ENCODE data around the gene SERTAD2. TPM values are rescaled to one million over a fixed set of nuclear protein-coding genes. Genes with fewer than 3 reads are reported as not detected.

Gene SERTAD2, protein sequence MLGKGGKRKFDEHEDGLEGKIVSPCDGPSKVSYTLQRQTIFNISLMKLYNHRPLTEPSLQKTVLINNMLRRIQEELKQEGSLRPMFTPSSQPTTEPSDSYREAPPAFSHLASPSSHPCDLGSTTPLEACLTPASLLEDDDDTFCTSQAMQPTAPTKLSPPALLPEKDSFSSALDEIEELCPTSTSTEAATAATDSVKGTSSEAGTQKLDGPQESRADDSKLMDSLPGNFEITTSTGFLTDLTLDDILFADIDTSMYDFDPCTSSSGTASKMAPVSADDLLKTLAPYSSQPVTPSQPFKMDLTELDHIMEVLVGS
- 10 to 100 TPM in 5 of 6 donors, 1 to 10 TPM in 1; 7.9 to 21.8 (median 13.2) TPM for polyA plus RNA-seq (ENCODE audit: low read depth in 6 of 6)

- Mint-ChIP-seq H3K27ac (peak within 1 kb of the TSS; percentile 97 to 99 (median 99)), H3K9me3 (no peaks in the 10 kb centered on the region), H3K36me3 (no peaks in the 10 kb centered on the region), H3K27me3 (no peaks in the 10 kb centered on the region), H3K4me3 (peak within 1 kb of the TSS; percentile 84 to 98 (median 94)), H3K4me1 (peaks cover 52 to 81% (median 71%) of the 10 kb centered on the region in 3 donors)
- DNase-seq (peak; percentile 89), ATAC-seq (ENCODE audit: low read depth in 2 of 2) (peak; percentile 76 to 77)
Observed at GRCh38 chr2:64653109-64654062, at the start of gene SERTAD2. SERTAD2 (minus strand) TSS chr2:64653913; CDS start chr2:64636871, 17,042 bp downstream.

- Mint-ChIP-seq H3K4me3 (peak overlapping the region in 3 of 8 donors; percentile 12 to 66 (median 25)), H3K27me3 (no peaks in the 10 kb centered on the region), H3K4me1 (peaks cover 25 to 36% (median 26%) of the 10 kb centered on the region in 3 donors), H3K9me3 (no peaks in the 10 kb centered on the region), H3K27ac (peak overlapping the region in 5 of 6 donors; percentile 40 to 91 (median 79)), H3K36me3 (no peaks in the 10 kb centered on the region)
- DNase-seq (no peak), ATAC-seq (ENCODE audit: low read depth in 2 of 2) (peak in 1 of 2 donors; percentile 20)
Observed at GRCh38 chr2:64700133-64700809, 46.6 kb upstream of the SERTAD2 start.

GRCh38 chr2:64699712-64700111, 46.0 kb upstream of the SERTAD2 start:
- Mint-ChIP-seq H3K4me1 (peaks cover 25 to 36% (median 26%) of the 10 kb centered on the region in 3 donors), H3K36me3 (no peaks in the 10 kb centered on the region), H3K9me3 (no peaks in the 10 kb centered on the region), H3K27ac (peak overlapping the region; percentile 40 to 91 (median 68)), H3K27me3 (no peaks in the 10 kb centered on the region), H3K4me3 (peak overlapping the region in 2 of 8 donors; percentile 12 to 25)
- DNase-seq (peak; percentile 55), ATAC-seq (ENCODE audit: low read depth in 2 of 2) (peak; percentile 92 to 93)

DNA sequence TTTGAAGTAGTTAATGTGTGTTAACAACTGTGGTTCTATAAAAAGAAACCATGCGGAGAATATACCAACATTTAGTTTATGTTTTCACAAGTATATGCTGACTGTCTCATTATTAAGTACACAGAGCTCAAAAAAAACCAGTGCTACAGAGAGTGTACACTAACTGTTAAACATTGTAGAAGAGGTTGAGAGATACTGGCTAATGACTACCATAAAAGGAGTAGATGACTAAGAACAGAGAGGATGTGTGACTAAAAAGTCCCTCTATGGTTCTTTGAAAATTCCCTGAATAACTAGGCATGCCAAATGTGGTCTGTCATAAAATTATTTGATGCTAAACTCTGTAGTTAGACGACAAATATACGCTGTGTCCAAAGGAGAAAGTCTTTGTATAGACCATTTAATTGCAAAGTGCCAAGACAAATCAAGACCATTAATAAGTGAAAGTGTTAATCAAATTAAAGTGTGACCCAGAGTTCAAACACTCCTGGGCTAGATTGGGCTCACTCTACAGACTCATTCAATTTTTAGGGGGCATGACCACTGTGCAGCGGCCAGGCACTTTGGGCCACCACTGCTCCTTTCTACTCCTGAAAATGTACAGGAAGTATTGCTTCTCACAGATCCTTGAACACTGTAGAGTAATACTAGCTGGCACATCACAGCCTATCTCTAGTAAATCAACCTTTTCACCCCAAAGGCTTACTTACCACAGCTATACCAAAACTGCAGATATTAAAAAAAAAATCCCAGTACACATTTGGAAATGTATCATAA, 45.1 kb upstream of the SERTAD2 start:
- peaks cover 25 to 36% (median 26%) of the 10 kb centered on the region in 3 donors for H3K4me1 Mint-ChIP-seq
- H3K27ac Mint-ChIP-seq: peak overlapping the region in 2 of 6 donors; percentile 42 to 76
- DNase-seq (no peak), ATAC-seq (ENCODE audit: low read depth in 2 of 2) (peak in 1 of 2 donors; percentile 12)
- H3K27me3 Mint-ChIP-seq: no peaks in the 10 kb centered on the region
- H3K9me3 Mint-ChIP-seq: no peaks in the 10 kb centered on the region
- H3K4me3 Mint-ChIP-seq: no peak overlapping the region
- H3K36me3 Mint-ChIP-seq: no peaks in the 10 kb centered on the region

DNA sequence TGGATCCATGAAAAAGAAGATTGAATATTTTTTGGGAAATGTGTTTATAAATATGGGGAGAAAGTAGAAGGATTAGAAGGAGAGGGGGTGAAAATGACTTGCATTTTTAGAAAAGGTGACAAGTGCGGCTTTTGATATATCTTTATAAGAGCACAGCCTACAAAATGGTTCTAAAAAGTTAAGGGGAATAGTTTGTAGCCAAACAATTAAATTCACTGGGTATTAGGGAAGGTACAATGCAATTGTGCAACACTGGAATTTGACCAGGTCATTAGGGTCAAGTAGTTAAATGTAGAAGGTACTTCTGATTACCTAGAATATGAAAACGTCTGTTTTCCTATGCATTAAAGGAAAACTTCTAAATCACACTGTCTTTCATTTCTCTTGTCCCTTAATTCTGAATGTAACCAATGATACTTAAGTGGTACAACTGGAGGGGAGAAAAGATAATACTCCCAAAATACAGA, 44.5 kb upstream of the SERTAD2 start:
- DNase-seq (no peak), ATAC-seq (ENCODE audit: low read depth in 2 of 2) (no peak)
- Mint-ChIP-seq H3K27me3 (no peaks in the 10 kb centered on the region), H3K36me3 (no peaks in the 10 kb centered on the region), H3K27ac (no peak overlapping the region), H3K4me3 (no peak overlapping the region), H3K9me3 (no peaks in the 10 kb centered on the region), H3K4me1 (peaks cover 25 to 36% (median 26%) of the 10 kb centered on the region in 3 donors)

- H3K27ac Mint-ChIP-seq: peak overlapping the region in 1 of 6 donors; percentile 69
- no peak overlapping the region for H3K4me3 Mint-ChIP-seq
- ATAC-seq (ENCODE audit: low read depth in 2 of 2) (no peak), DNase-seq (no peak)
- H3K36me3 Mint-ChIP-seq: no peaks in the 10 kb centered on the region
- no peaks in the 10 kb centered on the region for H3K27me3 Mint-ChIP-seq
- H3K4me1 Mint-ChIP-seq: peaks cover 25 to 36% (median 26%) of the 10 kb centered on the region in 3 donors
- H3K9me3 Mint-ChIP-seq: no peaks in the 10 kb centered on the region
Observed at GRCh38 chr2:64697297-64698176, 43.8 kb upstream of the SERTAD2 start.

- H3K27me3 Mint-ChIP-seq: no peaks in the 10 kb centered on the region
- no peak overlapping the region for H3K4me3 Mint-ChIP-seq
- peak overlapping the region in 2 of 6 donors; percentile 1 to 52 for H3K27ac Mint-ChIP-seq
- peaks cover 0 to 2% (median 0%) of the 10 kb centered on the region in 7 donors for H3K9me3 Mint-ChIP-seq
- H3K4me1 Mint-ChIP-seq: peaks cover 25 to 36% (median 26%) of the 10 kb centered on the region in 3 donors
- ATAC-seq (ENCODE audit: low read depth in 2 of 2) (no peak), DNase-seq (no peak)
- no peaks in the 10 kb centered on the region for H3K36me3 Mint-ChIP-seq
Observed at GRCh38 chr2:64696636-64697035, 42.9 kb upstream of the SERTAD2 start.

DNA sequence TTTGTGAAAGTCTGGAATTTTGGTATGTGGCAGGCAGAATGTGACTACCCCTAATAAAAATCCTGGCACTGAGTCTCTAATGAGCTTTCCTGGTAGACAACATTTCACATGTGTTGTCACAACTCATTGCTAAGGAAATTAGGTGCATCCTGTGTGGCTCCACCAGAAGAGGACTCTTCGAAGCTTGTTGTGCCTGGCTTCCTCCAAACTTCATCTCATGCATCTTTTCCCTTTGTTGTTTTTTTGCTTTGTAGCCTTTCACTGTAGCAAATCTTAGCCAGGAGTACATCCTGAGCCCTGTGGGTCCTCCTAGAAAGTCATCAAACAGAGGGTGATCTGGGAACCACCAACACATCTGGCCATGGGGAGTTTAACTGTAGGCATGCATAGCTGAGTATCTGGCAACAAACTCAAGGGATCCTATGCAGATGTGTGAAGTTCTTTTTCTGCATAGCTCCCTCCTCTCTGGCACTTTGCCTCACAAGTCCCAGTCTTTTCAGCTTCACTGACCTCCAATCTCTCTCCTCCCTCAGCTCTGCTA, 42.1 kb upstream of the SERTAD2 start:
- H3K4me3 Mint-ChIP-seq: peak overlapping the region in 1 of 8 donors; percentile 16
- no peak for ATAC-seq (ENCODE audit: low read depth in 2 of 2)
- DNase-seq: no peak
- H3K9me3 Mint-ChIP-seq: peaks cover 0 to 2% (median 0%) of the 10 kb centered on the region in 7 donors
- H3K4me1 Mint-ChIP-seq: peaks cover 21 to 36% (median 26%) of the 10 kb centered on the region in 3 donors
- H3K36me3 Mint-ChIP-seq: no peaks in the 10 kb centered on the region
- peak overlapping the region in 3 of 6 donors; percentile 9 to 69 (median 68) for H3K27ac Mint-ChIP-seq
- no peaks in the 10 kb centered on the region for H3K27me3 Mint-ChIP-seq

DNA sequence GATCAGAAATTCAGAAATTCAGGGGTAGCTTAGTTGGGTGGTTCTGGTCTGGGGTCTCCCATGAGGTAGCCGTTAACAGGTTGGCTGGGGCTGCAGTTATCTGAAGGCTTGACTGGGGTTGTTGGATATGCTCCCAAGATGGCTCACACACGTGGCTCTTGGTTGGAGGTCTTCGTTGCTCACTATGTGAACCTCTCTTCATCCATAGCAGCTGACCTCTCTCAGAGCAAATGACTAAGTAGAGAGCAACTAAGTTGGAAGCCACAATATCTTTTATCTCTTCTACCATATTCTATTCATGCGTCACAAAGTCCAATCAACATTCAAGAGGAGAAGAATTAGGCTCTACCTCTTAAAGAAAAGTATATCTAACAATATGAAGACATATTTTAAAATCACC, 38.7 kb upstream of the SERTAD2 start:
- no peak overlapping the region for H3K4me3 Mint-ChIP-seq
- no peaks in the 10 kb centered on the region for H3K27me3 Mint-ChIP-seq
- peak overlapping the region in 1 of 6 donors; percentile 96 for H3K27ac Mint-ChIP-seq
- H3K4me1 Mint-ChIP-seq: peaks cover 22 to 27% (median 24%) of the 10 kb centered on the region in 3 donors
- peaks cover 0 to 2% (median 0%) of the 10 kb centered on the region in 7 donors for H3K9me3 Mint-ChIP-seq
- ATAC-seq (ENCODE audit: low read depth in 2 of 2) (no peak), DNase-seq (no peak)
- no peaks in the 10 kb centered on the region for H3K36me3 Mint-ChIP-seq

DNA sequence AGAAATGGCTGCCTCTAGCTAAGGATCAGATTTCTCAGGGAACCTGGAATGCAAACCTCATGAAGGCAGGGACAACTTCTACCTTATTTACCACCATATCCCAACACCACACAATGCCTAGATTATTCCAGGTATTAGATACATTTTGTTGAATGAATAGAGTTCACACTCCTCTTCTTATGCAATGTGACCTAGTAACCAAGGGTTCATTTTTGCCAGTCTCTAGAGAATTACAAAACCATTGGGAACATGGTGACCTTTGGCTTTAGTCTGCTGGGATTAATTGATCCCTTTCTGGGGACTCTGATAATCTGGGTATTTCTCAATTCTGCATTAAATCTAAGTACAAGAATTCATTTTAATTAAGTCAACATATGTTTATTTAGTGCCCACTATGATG, 35.2 kb upstream of the SERTAD2 start:
- Mint-ChIP-seq H3K27ac (no peak overlapping the region), H3K9me3 (peaks cover 0 to 2% (median 0%) of the 10 kb centered on the region in 7 donors), H3K4me1 (peaks cover 11 to 15% (median 14%) of the 10 kb centered on the region in 3 donors), H3K4me3 (no peak overlapping the region), H3K36me3 (no peaks in the 10 kb centered on the region), H3K27me3 (no peaks in the 10 kb centered on the region)
- ATAC-seq (ENCODE audit: low read depth in 2 of 2): no peak
- DNase-seq: no peak

DNA sequence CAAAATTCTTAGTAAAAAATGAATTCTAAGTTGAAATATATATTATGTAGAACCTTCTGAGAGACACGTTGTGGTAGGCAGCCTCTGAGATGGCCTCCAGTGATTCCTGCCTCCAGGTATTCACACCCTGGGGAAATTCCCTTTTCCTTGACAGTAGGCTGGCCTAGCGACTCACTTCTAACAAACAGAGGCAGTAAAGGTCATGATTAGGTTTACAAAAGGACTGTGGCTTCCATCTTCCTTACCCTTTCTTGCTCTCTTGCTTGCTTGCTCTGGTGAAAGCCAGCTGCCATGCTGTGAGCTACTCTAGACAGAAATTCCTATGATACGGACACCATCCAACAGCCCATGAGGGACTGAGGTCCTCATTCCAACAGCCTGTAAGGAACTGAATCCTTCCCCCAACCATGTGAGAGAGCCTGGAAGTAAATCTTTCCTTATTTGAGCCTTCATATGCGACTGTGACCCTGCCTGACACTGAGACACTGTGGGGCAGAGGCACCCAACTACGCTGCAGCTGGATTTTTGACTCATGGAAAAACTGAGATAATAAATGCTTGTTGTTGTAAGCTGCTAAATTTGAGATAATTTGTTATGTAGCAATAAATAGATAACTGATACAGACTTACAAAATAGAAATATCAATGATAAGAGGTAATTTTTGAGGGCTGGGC, 32.7 kb upstream of the SERTAD2 start:
- DNase-seq (no peak), ATAC-seq (ENCODE audit: low read depth in 2 of 2) (no peak)
- Mint-ChIP-seq H3K4me3 (no peak overlapping the region), H3K9me3 (peaks cover 0 to 2% (median 0%) of the 10 kb centered on the region in 7 donors), H3K27ac (no peak overlapping the region), H3K4me1 (peaks cover 23 to 32% (median 27%) of the 10 kb centered on the region in 3 donors), H3K36me3 (no peaks in the 10 kb centered on the region), H3K27me3 (no peaks in the 10 kb centered on the region)

Data from naive B cell (primary cell).